Ureter (tissue), 1 donor: ENCODE measurements around the gene MYH11. TPM values are rescaled to one million over a fixed set of nuclear protein-coding genes. Genes with fewer than 3 reads are reported as not detected.
"Not testable (repeated sequence)": the region's sequence is repeated elsewhere in the genome, so short reads cannot be mapped to it uniquely, and the experiment has no call there.

Experiments used
- DNase-seq: peaks from one replicate; pipeline ENCODE4 v3.0.0-alpha.2; 2020; ENCODE audit warnings: low spot score
- total RNA-seq: library from RNA; stranded (reverse); gene quantifications from one replicate; pipeline ENCODE4 v1.2.4, GENCODE V29; 2023
- donor health status: DM: yes; HTN: yes; CAD: no.

The MYH11 gene
- total RNA-seq, 1 donor from 2014 or later, result 1,287 TPM

GRCh38 chr16:15672127-15672513, 184.7 kb downstream of the MYH11 start:
- DNase-seq, result not testable (repeated sequence)

GRCh38 chr16:15671530-15672117, 185.2 kb downstream of the MYH11 start:
- no peak for DNase-seq

GRCh38 chr16:15667091-15667742, 189.6 kb downstream of the MYH11 start:
- no peak for DNase-seq

GRCh38 chr16:15665107-15665506, 191.7 kb downstream of the MYH11 start:
- DNase-seq, result no peak

GRCh38 chr16:15660203-15660601, 196.6 kb downstream of the MYH11 start:
- no peak for DNase-seq

- no peak for DNase-seq
These were observed 198.3 kb downstream of the MYH11 start for GRCh38 chr16:15658556-15658955.

- DNase-seq, result no peak
These were observed 198.7 kb downstream of the MYH11 start for GRCh38 chr16:15658149-15658548.

GRCh38 chr16:15655561-15655960, 201.3 kb downstream of the MYH11 start:
- not testable (repeated sequence) for DNase-seq

GRCh38 chr16:15654591-15654990, 202.2 kb downstream of the MYH11 start:
- no peak for DNase-seq

- no peak for DNase-seq
These were observed 203.6 kb downstream of the MYH11 start for GRCh38 chr16:15653227-15653626.

Other genes with a start within 250 kb of the MYH11 start
- 98.3 TPM for gene MARF1, start 213.9 kb downstream of the MYH11 start, total RNA-seq
- 30.8 TPM for gene NDE1, start 206.8 kb downstream of the MYH11 start, total RNA-seq
- gene CEP20, start 31.6 kb upstream of the MYH11 start, total RNA-seq, result 29.3 TPM
- 46.9 TPM for gene ABCC1, start 92.6 kb upstream of the MYH11 start, total RNA-seq